Stimulated activated CD4-positive, alpha-beta T cell treated with anti-CD3 and anti-CD28 coated beads, Interleukin-2, amount 100 ng/mL, for 4 hours (primary cell): ENCODE measurements around the gene CCT5.
"Not testable (repeated sequence)": the region's sequence is repeated elsewhere in the genome, so short reads cannot be mapped to it uniquely, and the experiment has no call there.

Experiments used
- DNase-seq: peaks from one replicate; pipeline ENCODE4 v3.0.0-alpha.2; 2020; ENCODE audit warnings: low read depth

Gene CCT5

DNA sequence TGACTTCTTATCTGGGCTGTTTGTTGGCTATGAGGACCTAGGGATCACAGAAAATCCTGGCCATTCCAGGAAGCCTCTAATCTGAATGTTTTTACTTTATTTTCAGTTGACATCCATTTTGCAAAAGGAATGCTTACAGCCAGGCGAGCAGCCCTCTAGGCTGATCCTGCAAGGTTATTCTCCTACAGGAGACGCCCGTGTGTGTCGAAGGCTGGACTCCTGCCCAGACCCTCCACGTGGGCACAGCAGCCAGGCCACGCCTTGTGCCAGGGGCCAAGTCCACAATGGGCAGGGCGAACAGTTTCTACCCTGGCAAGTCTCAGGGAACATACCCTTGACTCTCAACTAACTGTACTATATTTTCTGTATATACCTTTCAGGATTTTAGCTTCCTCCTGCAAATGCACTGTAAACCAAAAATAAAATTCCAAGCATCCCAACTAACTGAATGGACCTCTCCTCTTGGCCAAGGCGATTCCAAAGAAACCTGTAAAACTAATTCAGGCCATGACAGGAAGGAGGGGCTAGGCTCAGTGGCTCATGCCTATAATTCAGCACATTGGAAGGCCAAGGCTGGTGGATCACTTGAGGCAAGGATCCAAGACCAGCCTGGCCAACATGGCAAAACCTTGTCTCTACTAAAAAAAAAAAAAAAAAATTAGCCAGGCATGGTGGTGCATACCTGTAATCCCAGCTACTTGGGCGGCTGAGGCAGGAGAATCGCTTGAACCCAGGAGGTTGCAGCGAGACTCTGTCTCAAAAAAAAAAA, 51.9 kb downstream of the CCT5 start:
- no peak for DNase-seq

DNA sequence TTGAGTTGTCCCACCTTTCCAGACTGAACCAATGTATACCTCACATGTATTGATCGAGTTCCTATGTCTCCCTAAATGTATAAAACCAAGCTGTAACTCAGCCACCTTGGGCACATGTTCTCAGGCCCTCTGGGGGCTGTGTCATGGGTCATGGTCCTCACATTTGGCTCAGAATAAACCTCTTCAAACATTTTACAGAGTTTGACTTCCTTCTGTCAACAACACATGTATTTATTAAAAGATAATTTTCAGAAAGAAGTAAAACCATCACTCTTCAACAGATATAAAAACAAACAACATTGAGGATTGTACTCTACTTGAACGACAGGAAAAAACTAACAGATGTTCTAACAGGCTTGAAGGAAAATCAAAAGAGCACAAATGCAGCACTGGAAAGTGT, 53.1 kb downstream of the CCT5 start:
- DNase-seq: no peak

DNA sequence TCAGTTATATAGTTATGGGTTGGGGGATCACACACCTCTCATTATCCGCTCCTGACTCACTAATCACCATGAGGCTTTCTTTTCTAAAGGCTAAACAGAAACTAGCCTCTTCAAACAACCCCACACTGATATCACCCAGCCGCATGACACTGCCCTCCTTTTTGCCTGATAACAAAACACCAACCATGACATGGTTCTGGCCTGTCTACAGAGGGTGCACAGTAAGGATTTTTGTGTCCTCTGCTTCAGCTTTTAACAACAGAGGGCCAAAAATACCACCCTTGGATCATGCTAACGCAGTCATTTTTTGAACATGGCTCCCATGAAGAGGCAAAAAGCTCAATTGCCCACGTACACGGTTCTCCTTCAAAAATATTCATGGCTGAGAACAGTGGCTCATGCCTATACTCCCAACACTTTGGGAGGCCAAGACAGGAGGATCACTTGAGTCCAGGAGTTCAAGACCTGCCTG, 53.7 kb downstream of the CCT5 start:
- DNase-seq: no peak

DNA sequence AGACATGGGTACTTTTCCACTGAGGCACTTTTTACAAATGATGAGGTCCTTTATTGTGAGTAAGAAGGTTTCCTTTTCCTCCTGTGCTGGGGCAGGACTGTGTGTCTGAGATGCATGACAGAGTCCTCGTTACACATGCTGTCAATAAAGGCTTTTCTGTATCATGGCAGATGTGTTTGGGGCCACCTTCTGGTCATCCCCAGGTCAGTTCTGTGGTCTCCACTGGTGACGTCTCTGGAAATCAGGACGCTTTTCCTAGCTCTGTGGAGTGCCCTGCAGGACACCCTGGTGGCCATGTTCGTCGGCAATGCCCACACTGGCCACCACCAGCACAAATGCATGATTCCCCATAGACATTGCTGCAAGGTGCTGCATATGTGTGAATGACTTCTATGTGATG, 54.9 kb downstream of the CCT5 start:
- no peak for DNase-seq

DNA sequence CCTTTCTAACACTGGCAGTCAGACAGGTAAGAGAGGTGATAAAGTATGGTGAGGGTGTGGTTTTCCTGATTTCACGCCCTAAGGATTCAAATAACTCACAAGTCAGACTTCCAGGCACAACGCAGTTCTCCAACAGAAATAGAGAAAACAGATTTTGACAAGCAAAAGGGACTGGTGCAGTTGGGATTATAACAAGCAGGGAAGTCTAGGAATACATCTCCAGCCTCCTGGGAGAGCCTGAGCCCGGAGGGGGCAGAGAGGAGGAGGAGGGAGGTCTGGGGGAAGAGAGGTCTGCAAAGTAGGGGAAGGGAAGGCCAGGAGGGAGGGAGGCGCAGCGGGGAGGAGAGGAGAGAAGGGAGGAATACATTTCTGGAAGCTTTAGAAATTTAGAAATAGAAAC, 56.0 kb downstream of the CCT5 start:
- no peak for DNase-seq

DNA sequence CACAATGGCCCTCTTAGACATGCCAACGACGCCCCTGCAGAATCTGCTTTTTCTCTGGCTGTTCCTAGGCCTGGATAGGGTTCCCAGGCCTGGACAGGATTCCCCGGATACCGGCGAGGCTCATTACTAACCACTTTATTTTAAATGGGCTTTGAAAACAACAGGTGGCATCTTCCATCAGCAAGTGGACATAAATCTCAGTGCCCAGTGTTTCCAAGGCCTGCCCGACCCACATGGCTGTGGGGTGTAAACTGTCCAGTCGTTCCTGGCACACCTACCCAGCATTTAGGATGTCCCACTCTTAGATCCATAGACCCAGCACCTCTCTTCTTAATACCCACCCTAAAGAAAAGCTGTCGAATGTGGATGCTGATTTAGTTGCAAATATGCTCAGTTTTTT, 56.7 kb downstream of the CCT5 start:
- no peak for DNase-seq

DNA sequence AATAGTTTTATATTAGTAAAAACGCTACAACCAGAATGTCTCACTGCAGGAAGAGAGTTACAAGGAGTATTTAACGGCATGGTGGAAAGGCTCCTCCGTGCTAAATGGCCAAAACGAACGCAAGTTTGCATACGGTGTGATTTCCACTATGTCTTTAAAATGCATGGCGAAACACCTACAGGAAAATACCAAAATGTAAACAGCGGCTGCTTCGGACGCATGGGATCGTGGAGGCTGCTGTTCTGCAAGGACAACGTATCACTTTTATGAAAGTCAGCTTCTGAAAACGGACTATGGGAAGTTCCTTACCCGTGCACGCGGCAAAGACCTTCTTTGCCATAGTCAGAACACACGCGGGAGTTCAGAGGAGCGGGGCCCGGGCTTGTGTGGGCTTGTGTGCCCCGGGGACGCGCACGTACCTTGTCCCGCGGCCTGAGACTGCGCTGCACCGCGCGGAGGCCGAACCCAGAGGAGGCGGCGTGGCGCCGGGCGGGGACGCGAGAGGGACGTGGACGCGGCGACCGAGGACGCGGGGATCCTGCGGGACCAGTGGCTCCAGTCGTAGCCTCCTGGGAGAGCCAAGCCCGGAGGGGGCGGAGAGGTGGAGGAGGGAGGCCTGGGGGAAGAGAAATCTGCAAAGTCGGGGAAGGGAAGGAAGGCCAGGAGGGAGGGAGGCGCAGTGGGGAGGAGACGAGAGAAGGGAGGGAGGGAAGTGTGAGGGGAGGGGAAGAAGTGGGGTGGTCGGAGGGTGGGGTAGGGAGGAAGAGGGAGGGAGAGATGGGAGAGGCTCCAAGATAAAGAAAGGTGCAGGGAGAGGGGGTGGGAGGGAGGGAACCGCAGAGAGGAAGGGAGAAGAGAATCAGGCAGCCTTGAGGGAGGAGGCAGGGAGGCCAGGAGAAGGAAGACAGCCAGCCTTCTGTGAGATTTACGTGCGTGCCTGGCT, 57.4 kb downstream of the CCT5 start, which contains the start of gene CMBL:
Gene CMBL, minus strand, starts transcription at position 697 of the 943 bp plus-strand sequence. CDS start 17,140 bp downstream, outside the sequence.
- DNase-seq: no peak

DNA sequence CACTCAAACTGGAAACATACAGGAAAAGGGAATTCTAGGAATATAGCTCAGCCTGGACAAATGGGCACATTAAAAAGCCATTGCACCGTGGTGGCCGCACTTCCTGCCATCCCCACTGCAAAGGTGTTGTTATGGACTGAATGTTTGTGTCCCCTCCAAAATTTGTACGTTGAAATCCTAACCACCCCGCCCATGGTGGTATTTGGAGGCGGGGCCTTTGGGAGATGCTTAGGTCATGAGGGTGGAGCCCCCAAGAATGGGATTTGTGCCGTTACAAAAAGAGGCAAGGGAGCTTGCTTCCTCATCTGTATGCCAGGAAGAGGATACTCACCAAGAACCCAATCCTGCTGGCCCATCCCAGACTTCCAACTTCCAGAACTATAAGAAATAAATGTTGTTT, 58.8 kb downstream of the CCT5 start:
- DNase-seq: no peak

DNA sequence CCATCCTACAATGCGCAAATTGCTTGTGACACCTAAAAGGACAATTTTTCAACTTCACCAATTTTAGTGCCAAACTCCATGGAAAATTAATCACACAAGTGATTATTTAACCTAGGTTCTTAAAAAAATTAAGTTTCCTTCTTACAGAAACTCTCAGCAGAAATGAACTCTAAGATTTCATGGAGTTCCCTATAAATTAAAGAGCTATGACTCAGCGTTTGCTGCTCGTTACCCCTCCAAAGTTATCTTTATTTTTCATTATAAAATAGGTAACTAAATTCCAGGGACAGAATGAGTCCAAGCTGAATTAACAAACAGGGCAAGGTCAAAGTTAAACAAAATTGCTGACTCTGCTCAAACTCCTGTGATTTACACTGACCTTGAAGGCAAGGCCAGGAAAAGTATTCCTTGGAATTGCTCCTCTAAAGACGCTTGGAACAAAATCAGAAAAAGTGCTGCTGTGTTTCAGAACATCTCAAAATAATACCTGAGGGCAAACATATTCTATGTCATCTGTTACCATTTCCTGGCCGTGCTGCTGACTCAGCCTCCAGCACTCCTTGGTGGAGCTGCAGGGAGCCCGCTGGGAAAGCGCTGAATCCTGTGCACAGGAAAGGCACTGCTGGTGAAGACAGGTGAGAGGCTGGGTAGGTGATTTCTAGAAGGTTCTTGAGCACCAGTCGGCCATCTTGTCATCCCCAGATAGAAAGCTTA, 60.1 kb downstream of the CCT5 start:
- no peak for DNase-seq

DNA sequence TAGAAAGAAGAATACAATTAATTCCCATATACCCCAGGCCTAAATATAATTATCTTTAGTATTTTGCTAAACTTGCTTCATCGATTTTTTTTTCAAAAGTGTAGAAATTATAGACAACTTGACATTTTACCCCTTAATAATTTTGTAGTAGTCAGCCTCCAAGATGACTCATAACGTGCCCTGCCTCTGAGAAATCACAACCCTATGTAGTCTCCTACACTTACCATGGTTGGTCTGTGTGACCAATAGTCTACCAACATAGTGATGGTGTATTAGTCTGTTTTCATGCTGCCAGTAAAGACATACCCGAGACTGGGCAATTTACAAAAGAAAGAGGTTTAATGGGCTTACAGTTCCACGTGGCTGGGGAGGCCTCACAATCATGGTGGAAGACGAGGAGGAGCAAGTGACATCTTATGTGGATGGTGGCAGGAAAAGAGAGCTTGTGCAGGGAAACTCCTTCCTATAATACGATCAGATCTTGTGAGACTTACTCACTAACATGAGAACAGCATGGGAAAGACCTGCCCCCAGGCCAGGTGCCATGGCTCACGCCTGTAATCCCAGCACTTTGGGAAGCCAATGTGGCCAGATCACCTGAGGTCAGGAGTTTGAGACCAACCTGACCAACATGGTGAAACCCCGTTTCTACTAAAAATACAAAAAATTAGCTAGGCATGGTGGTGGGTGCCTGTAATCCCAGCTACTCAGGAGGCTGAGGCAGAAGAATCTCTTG, 60.9 kb downstream of the CCT5 start:
- DNase-seq: not testable (repeated sequence)

DNA sequence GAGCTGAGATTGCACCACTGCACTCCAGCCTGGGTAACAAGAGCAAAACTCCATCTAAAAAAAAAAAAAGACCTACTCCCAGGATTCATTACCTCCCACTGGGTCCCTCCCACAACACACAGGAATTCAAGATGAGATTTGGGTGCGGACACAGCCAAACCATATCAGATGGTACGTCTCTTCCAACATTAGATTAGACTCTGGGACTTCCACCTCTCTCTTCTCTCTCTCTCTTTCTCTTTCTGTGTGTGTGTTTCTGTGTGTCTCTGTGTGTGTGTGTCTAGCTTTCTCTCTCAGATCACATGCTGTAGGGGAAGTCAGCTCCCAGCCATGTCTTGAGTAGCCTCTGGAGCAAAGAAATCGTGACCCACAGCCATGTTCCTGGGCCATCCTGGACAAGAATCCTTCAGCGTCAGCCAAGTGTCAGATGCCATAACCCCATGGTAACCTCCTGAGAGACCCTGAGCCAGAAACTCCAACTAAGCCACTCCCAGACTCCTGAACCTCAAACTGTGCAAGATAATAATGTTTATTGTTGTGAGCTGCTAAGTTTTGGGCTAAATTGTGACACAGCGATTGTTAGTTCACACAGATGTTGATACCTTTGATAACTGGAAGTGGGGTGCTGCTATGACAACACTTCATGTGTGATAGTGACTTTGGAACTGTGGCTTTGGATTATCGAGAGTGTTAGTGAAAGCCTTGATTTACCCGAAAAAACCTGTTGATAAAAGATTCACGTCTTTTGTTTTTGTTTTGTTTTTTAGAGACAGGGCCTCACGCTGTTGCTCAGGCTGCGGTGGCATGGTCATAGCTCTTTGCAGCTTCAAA, 61.7 kb downstream of the CCT5 start:
- DNase-seq: no peak

DNA sequence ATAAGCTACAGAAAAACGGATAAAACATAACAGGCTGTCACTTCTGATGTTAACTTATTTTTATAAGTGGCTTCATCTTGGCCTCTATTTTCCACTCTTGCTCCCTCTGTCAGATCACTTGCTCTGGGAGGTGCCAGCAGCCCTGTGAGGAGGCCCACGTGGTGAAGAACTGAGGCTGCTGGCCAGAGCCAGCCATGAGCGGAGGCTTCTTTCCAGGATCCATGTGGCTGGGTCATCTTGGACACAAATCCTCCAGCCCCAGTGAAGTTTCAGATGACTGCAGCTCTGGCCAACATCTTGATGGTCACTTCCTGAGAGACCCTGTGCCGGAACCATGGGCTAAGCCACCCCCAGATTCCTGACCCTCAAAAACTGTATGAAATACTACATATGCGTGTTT, 65.1 kb downstream of the CCT5 start:
- no peak for DNase-seq
